Measurements from ENCODE around the gene GULP1.
"Not testable (repeated sequence)": the region's sequence is repeated elsewhere in the genome, so short reads cannot be mapped to it uniquely, and the experiment has no call there.

GRCh38 chr2:188559455-188559854 is 267.8 kb downstream of the GULP1 start:
- not testable (repeated sequence) for TF ChIP-seq POLR2A, CTCF (IDR thresholded peaks at IDR 0.05)
